HEK293T (cell line): Measurements from ENCODE around the gene WDR18.
A peak's percentile ranks its signal among the peaks of the same experiment; 100 is the strongest.

ENCODE experiments used
- CTCF ChIA-PET: fragments of 350-600 bp; formaldehyde crosslinking; extraction: SDS; loops from one replicate; lab custom pipeline; 2021; ENCODE audit warnings: antibody characterized with exemption, inconsistent platforms; lab: Yijun Ruan, JAX
- POLR2A ChIA-PET: fragments of 350-600 bp; formaldehyde crosslinking; extraction: SDS; loops from one replicate; lab custom pipeline; 2020; ENCODE audit warnings: antibody characterized with exemption, inconsistent platforms; lab: Yijun Ruan, JAX
- DNase-seq: peaks from one replicate; pipeline ENCODE4 v3.0.0; 2012; ENCODE audit warnings: mixed read lengths; ENCODE audit errors: extremely low spot score
- ARNT ChIP-seq: fragments of 450-650 bp; IDR thresholded peaks from 2 replicates; pipeline ENCODE4 v1.6.1; 2017; ENCODE audit warnings: mild to moderate bottlenecking
- BHLHE40 ChIP-seq: fragments of 450-650 bp; IDR thresholded peaks from 2 replicates; pipeline ENCODE4 v1.6.1; 2016; ENCODE audit warnings: mild to moderate bottlenecking, moderate library complexity, borderline replicate concordance
- CTBP1 ChIP-seq: fragments of 450-650 bp; IDR thresholded peaks from 2 replicates; pipeline ENCODE4 v1.6.1; 2016; ENCODE audit warnings: borderline replicate concordance
- ELF4 ChIP-seq: fragments of 450-650 bp; IDR thresholded peaks from 2 replicates; pipeline ENCODE4 v1.6.1; 2017; ENCODE audit warnings: antibody characterized with exemption
- FOXA1 ChIP-seq: fragments of 450-650 bp; IDR thresholded peaks from 2 replicates; pipeline ENCODE4 v1.6.1; 2016; ENCODE audit warnings: mild to moderate bottlenecking
- FOXK2 ChIP-seq: fragments of 450-650 bp; IDR thresholded peaks from 2 replicates; pipeline ENCODE4 v1.6.1; 2016; ENCODE audit warnings: mild to moderate bottlenecking
- FOXM1 ChIP-seq: fragments of 450-650 bp; IDR thresholded peaks from 2 replicates; pipeline ENCODE4 v1.6.1; 2017; ENCODE audit warnings: mild to moderate bottlenecking, borderline replicate concordance
- HDGF ChIP-seq: fragments of 450-650 bp; IDR thresholded peaks from 2 replicates; pipeline ENCODE4 v1.6.1; 2017; ENCODE audit warnings: antibody characterized with exemption, borderline replicate concordance
- L3MBTL2 ChIP-seq: fragments of 450-650 bp; conservative IDR thresholded peaks from 2 replicates; pipeline ENCODE4 v1.6.1; 2016; ENCODE audit warnings: mild to moderate bottlenecking
- LEF1 ChIP-seq: fragments of 450-650 bp; IDR thresholded peaks from 2 replicates; pipeline ENCODE4 v1.6.1; 2017; ENCODE audit warnings: mild to moderate bottlenecking, borderline replicate concordance
- NFRKB ChIP-seq: fragments of 450-650 bp; IDR thresholded peaks from 2 replicates; pipeline ENCODE4 v1.6.1; 2016; ENCODE audit warnings: mild to moderate bottlenecking, moderate library complexity
- PKNOX1 ChIP-seq: fragments of 450-650 bp; IDR thresholded peaks from 2 replicates; pipeline ENCODE4 v1.6.1; 2016
- SP1 ChIP-seq: fragments of 450-650 bp; IDR thresholded peaks from 2 replicates; pipeline ENCODE4 v1.6.1; 2017
- SUZ12 ChIP-seq: fragments of 450-650 bp; IDR thresholded peaks from 2 replicates; pipeline ENCODE4 v1.6.1; 2016; ENCODE audit warnings: mild to moderate bottlenecking
- TARDBP ChIP-seq: fragments of 450-650 bp; IDR thresholded peaks from 2 replicates; pipeline ENCODE4 v1.6.1; 2016
- ZNF384 ChIP-seq: fragments of 450-650 bp; IDR thresholded peaks from 2 replicates; pipeline ENCODE4 v1.6.1; 2016

Gene WDR18

DNA sequence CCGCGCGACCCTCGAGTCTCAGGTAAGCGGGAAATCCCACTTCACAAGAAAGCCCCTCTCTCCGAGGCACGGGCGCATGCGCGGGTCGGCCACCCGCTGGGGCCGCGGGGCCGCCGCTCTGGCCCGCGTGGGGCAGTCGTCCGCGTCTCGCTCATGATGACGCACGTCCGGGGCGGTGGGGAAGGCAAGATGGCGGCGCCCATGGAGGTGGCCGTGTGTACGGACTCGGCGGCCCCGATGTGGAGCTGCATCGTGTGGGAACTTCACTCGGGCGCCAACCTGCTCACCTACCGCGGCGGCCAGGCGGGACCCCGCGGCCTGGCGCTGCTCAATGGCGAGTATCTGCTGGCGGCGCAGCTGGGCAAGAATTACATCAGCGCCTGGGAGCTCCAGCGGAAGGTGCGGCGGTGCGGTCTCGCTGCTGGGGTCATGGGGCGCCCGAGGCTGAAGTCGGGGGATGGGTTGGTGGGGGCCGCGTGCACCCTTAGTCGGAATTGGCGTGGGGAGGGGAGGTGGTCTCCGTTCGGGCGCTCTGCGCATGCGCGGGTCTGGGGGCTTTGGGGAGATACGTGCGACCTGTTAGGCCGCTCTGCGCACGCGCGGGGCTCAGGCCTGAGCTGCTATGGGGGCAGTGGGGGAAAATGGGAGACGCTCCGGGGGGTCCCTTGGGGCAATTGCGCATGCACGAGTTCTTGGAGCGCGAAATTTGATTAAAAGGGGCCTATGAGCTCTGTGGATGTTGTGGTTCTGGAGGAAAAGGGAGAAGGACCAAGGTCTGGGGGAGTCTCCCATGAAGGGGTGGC, at the start of gene WDR18:
Gene WDR18 (plus strand): TSS at position 181 of the 803 bp plus-strand sequence. CDS start 9 bp downstream, at position 190.
- TF ChIP-seq FOXA1 (no peak), ARNT (no peak), NFRKB (no peak), L3MBTL2 (no peak), FOXM1 (no peak), TARDBP (no peak), LEF1 (no peak), PKNOX1 (no peak), BHLHE40 (no peak), CTBP1 (no peak), FOXK2 (no peak), SP1 (no peak), HDGF (no peak), SUZ12 (no peak), ZNF384 (no peak), ELF4 (no peak)
- DNase-seq: peak; percentile 97

DNA sequence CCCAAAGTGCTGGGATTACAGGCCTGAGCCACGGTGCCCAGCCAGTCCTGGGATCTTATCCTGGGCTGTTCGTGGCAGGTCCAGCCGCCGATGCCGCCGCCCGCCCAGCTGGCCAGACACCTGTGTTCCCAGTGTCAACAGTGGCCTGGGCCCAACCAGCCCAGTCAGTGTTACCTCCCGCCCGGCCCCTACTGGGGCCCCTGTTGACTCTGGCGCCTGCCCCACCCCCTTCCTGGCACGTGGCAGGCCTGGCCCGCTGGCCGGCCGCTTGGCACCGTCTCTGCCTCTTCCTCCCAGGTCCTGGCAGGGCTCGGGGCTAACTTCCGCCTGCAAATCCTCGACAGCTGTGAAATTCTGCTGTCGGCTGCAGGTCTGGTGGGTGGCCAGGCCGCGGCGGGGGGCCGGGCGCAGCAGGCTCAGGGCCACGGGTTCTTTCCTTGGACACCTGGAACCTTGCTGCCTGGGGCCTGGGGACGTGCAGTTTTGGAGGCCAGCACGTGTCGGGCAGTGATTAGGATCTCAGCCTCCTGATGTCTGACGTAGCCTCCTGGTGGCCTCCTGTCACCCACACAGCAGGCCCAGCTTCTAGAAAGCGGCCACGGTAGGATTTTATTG, 49.2 kb upstream of the WDR18 start:
- TF ChIP-seq NFRKB (no peak), BHLHE40 (no peak), HDGF (no peak), TARDBP (no peak), L3MBTL2 (no peak), FOXK2 (no peak), FOXA1 (no peak), CTBP1 (no peak), LEF1 (no peak), SP1 (no peak), ELF4 (no peak)
- no peak for DNase-seq
- ChIA-PET POLR2A (no interaction called here), CTCF (no interaction called here)

More for the DNA sequence above, at the start of gene WDR18:
- POLR2A ChIA-PET: interaction anchor here (0.8 to 1.9 kb wide), 7 partner anchors 13 to 64 kb away, joined by 3 to 11 read pairs (median 4); no protein-coding TSS in a partner anchor
- CTCF ChIA-PET: interaction anchor here (1.1 to 2.5 kb wide), 3 partner anchors 11 to 63 kb away, joined by 4 to 7 read pairs (median 6); no protein-coding TSS in a partner anchor

- POLR2A ChIA-PET: no interaction called here
- no peak for DNase-seq
- TF ChIP-seq L3MBTL2: no peak
- no peak for TF ChIP-seq ZNF384
- TF ChIP-seq HDGF: no peak
- TF ChIP-seq ELF4: no peak
- no peak for TF ChIP-seq BHLHE40
- no peak for TF ChIP-seq SP1
- TF ChIP-seq LEF1: no peak
- no peak for TF ChIP-seq PKNOX1
- TF ChIP-seq FOXK2: no peak
- TF ChIP-seq FOXM1: no peak
- no peak for TF ChIP-seq CTBP1
- no peak for TF ChIP-seq ARNT
- no peak for TF ChIP-seq SUZ12
- TF ChIP-seq TARDBP: no peak
- TF ChIP-seq NFRKB: no peak
- TF ChIP-seq FOXA1: no peak
- CTCF ChIA-PET: no interaction called here
These were observed 48.0 kb upstream of the WDR18 start for GRCh38 chr19:936175-936546.

DNA sequence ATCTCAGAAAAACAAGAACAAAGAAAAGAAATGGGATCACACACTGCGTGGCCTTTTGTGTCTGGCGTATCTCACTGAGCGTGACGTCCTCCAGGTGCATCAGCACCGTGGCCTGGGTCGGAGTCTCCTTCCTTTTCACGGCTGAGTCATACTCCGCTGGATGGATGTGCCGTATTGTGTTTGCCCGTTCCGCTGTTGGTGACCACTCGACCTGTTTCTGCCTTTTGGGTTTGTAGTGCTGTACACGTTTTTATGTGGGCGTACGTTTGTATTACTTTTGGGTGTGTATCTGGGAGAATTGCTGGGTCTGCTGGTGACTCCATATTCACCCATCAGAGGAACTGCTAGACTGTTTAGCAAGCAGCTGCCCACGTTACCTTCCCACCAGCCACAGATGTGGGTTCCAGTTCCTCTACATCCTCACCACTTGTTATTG, 46.9 kb upstream of the WDR18 start:
- no peak for DNase-seq
- ChIA-PET CTCF (no interaction called here), POLR2A (no interaction called here)
- no peak for TF ChIP-seq CTBP1
- no peak for TF ChIP-seq NFRKB
- TF ChIP-seq ARNT: no peak
- TF ChIP-seq ZNF384: no peak
- no peak for TF ChIP-seq PKNOX1
- no peak for TF ChIP-seq FOXM1
- no peak for TF ChIP-seq TARDBP
- TF ChIP-seq LEF1: no peak
- no peak for TF ChIP-seq L3MBTL2
- no peak for TF ChIP-seq ELF4
- no peak for TF ChIP-seq SP1
- TF ChIP-seq FOXK2: no peak
- no peak for TF ChIP-seq FOXA1

- TF ChIP-seq ZNF384 (no peak), HDGF (no peak), NFRKB (no peak), FOXM1 (no peak), SUZ12 (no peak), BHLHE40 (no peak), ARNT (no peak), PKNOX1 (no peak), SP1 (no peak), L3MBTL2 (no peak), CTBP1 (no peak), ELF4 (no peak), FOXK2 (no peak)
- DNase-seq: no peak
- ChIA-PET CTCF (no interaction called here), POLR2A (interaction anchor here (1.1 kb wide), 1 partner anchor 21 kb away, joined by 3 read pairs; no protein-coding TSS in a partner anchor)
These were observed 45.8 kb upstream of the WDR18 start for GRCh38 chr19:938233-938923.
